CD14-positive monocyte (primary cell): ENCODE measurements around the gene OR52A5. TPM values are rescaled to one million over a fixed set of nuclear protein-coding genes. Genes with fewer than 3 reads are reported as not detected.

ENCODE experiments used
- DNase-seq, 3 donors: peaks; one replicate each; pipeline ENCODE4 v3.0.0-alpha.2; 2011 to 2022
- H2AFZ ChIP-seq: 2 replicates; pipeline ENCODE4 v1.6.0; 2012; ENCODE audit warnings: mild to moderate bottlenecking, low read depth, low read length, inconsistent platforms; ENCODE audit not compliant: insufficient read depth, poor library complexity, severe bottlenecking
- H3K27ac ChIP-seq, 2 donors: 1 replicate in 1 of 2; 2 replicates in 1 of 2; pipeline ENCODE4 v1.5.1; 2012 to 2013; ENCODE audit warnings: low read length in 2 of 2, control low read depth in 1 of 2, inconsistent platforms in 1 of 2, low read depth in 1 of 2, mild to moderate bottlenecking in 1 of 2
- H3K27me3 ChIP-seq, 2 donors: one replicate each; pipeline versions ENCODE4 v1.6.0 to v1.6.1; 2011 to 2013; ENCODE audit warnings: low read length in 2 of 2; ENCODE audit not compliant: control insufficient read depth in 2 of 2, insufficient read depth in 2 of 2
- H3K36me3 ChIP-seq, 2 donors: replicated peaks in 1 of 2; 1 replicate in 1 of 2; 2 replicates in 1 of 2; pipeline versions ENCODE4 v1.5.1 to v1.6.1; 2012 to 2013; ENCODE audit warnings: low read length in 2 of 2, control low read depth in 1 of 2, inconsistent platforms in 1 of 2, mild to moderate bottlenecking in 1 of 2; ENCODE audit not compliant: insufficient read depth in 2 of 2, control insufficient read depth in 1 of 2
- H3K4me1 ChIP-seq, 2 donors: 1 replicate in 1 of 2; 2 replicates in 1 of 2; pipeline versions ENCODE4 v1.5.1 to v1.6.1; 2012 to 2013; ENCODE audit warnings: low read length in 2 of 2, control low read depth in 1 of 2, inconsistent platforms in 1 of 2, mild to moderate bottlenecking in 1 of 2, moderate library complexity in 1 of 2; ENCODE audit not compliant: insufficient read depth in 2 of 2, control insufficient read depth in 1 of 2
- H3K4me2 ChIP-seq: replicated peaks from 2 replicates; pipeline ENCODE3; 2012; ENCODE audit warnings: low read length, moderate library complexity, mild to moderate bottlenecking; ENCODE audit not compliant: poor library complexity, severe bottlenecking; ENCODE audit errors: extremely low read depth
- H3K4me3 ChIP-seq, 3 experiments: fragments of 200-600 bp in 1 of 3; sonication (generic) in 1 of 3; replicated peaks in 1 of 3; 1 replicate in 2 of 3; 2 replicates in 1 of 3; pipeline ENCODE4 v1.5.1; 2011 to 2013; ENCODE audit warnings: low read length in 3 of 3, mild to moderate bottlenecking in 3 of 3, control low read depth in 2 of 3, low read depth in 2 of 3, inconsistent platforms in 1 of 3, moderate library complexity in 1 of 3
- H3K79me2 ChIP-seq: 2 replicates; pipeline ENCODE4 v1.6.0; 2012; ENCODE audit warnings: mild to moderate bottlenecking, control low read depth, inconsistent platforms, low read length, moderate library complexity; ENCODE audit not compliant: insufficient read depth
- H3K9ac ChIP-seq: 2 replicates; pipeline ENCODE4 v1.6.0; 2017; ENCODE audit warnings: low read length, mild to moderate bottlenecking; ENCODE audit not compliant: insufficient read depth, poor library complexity, severe bottlenecking
- H3K9me3 ChIP-seq, 2 donors: replicated peaks in 1 of 2; 1 replicate in 1 of 2; 2 replicates in 1 of 2; pipeline versions ENCODE4 v1.5.1 to v1.6.1; 2012 to 2013; ENCODE audit warnings: low read length in 2 of 2, control low read depth in 1 of 2; ENCODE audit not compliant: control insufficient read depth in 1 of 2, insufficient read depth in 1 of 2
- H4K20me1 ChIP-seq: 2 replicates; pipeline ENCODE4 v1.6.0; 2012; ENCODE audit warnings: mild to moderate bottlenecking, low read length, control low read depth, moderate library complexity; ENCODE audit not compliant: insufficient read depth
- H3K27ac Mint-ChIP-seq, 7 donors: one replicate each; pipeline ENCODE4 v1.8.0; 2020; ENCODE audit warnings: mild to moderate bottlenecking in 7 of 7, mixed read lengths in 7 of 7, moderate library complexity in 6 of 7, inconsistent platforms in 2 of 7
- H3K27me3 Mint-ChIP-seq, 3 donors: one replicate each; pipeline ENCODE4 v1.8.0; 2021 to 2022; ENCODE audit warnings: low read depth in 3 of 3, mild to moderate bottlenecking in 3 of 3, mixed read lengths in 3 of 3, moderate library complexity in 3 of 3, inconsistent platforms in 1 of 3
- H3K36me3 Mint-ChIP-seq, 2 donors: one replicate each; pipeline ENCODE4 v1.8.0; 2020; ENCODE audit warnings: mixed read lengths in 2 of 2, inconsistent platforms in 1 of 2, mild to moderate bottlenecking in 1 of 2
- H3K4me1 Mint-ChIP-seq: one replicate; pipeline ENCODE4 v1.8.0; 2020; ENCODE audit warnings: mild to moderate bottlenecking, mixed read lengths
- H3K4me3 Mint-ChIP-seq, 2 donors: one replicate each; pipeline ENCODE4 v1.8.0; 2020; ENCODE audit warnings: mild to moderate bottlenecking in 2 of 2, mixed read lengths in 2 of 2, moderate library complexity in 1 of 2
- H3K9me3 Mint-ChIP-seq, 7 donors: one replicate each; pipeline ENCODE4 v1.8.0; 2020 to 2022; ENCODE audit warnings: mixed read lengths in 7 of 7, mild to moderate bottlenecking in 6 of 7, moderate library complexity in 6 of 7, inconsistent platforms in 2 of 7
- CTCF ChIP-seq: fragments of 200-600 bp; IDR thresholded peaks from one replicate; pipeline ENCODE4 v1.8.0; 2022; ENCODE audit warnings: antibody characterized with exemption, mild to moderate bottlenecking
- WGBS: methylation state at CpG from one replicate; pipeline ENCODE4 v1.1.5; 2013; ENCODE audit warnings: missing lambda C conversion rate; ENCODE audit not compliant: insufficient coverage; 5-methylcytosine and 5-hydroxymethylcytosine counted together
- intact Hi-C, 2 donors: fragments of 100-400 bp; cut with micrococcal nuclease; formaldehyde crosslinking; loops; one replicate each; pipeline versions ENCODE4 v1.15.0 to v1.15.1; 2023
- polyA plus RNA-seq, 3 donors: library from polyadenylated mRNA; depleted of rRNA in 1 of 3; unstranded in 2 of 3; stranded (reverse) in 1 of 3; fragments of 300-500 nt in 2 of 3; fragments of >200 nt in 1 of 3; fragmentation: Illumina TruSeq in 2 of 3; gene quantifications; 1 replicate in 2 of 3; 2 replicates in 1 of 3; pipeline ENCODE4 v1.2.3, GENCODE V29; 2012 to 2021

OR52A5 gene
- polyA plus RNA-seq, 3 donors, result not detected

- no peaks in the 10 kb centered on the region for H3K4me1 ChIP-seq
- no peak overlapping the region for H2AFZ ChIP-seq
- H4K20me1 ChIP-seq, result no peaks in the 10 kb centered on the region
- H3K27ac Mint-ChIP-seq, result no peak overlapping the region
- no peaks in the 10 kb centered on the region for H3K4me1 Mint-ChIP-seq
- no peaks in the 10 kb centered on the region for H3K9me3 ChIP-seq
- no peaks in the 10 kb centered on the region for H3K36me3 Mint-ChIP-seq
- DNase-seq, result no peak
- no peaks in the 10 kb centered on the region for H3K36me3 ChIP-seq
- peaks cover 0 to 2% (median 0%) of the 10 kb centered on the region in 7 donors for H3K9me3 Mint-ChIP-seq
- TF ChIP-seq CTCF, result no peak
- H3K27me3 ChIP-seq, result no peaks in the 10 kb centered on the region
- H3K4me3 Mint-ChIP-seq, result no peak overlapping the region
- H3K4me2 ChIP-seq, result no peak overlapping the region
- peaks cover 0 to 3% (median 0%) of the 10 kb centered on the region in 3 donors for H3K27me3 Mint-ChIP-seq
- H3K79me2 ChIP-seq, result no peaks in the 10 kb centered on the region
- no peak overlapping the region for H3K9ac ChIP-seq
- H3K4me3 ChIP-seq, result no peak overlapping the region
- intact Hi-C loops, result no loop called here
- H3K27ac ChIP-seq, result no peak overlapping the region
Observed at GRCh38 chr11:5083602-5084001, 54.6 kb downstream of the OR52A5 start.

GRCh38 chr11:5081405-5081804, 56.8 kb downstream of the OR52A5 start:
- Histone ChIP-seq H3K79me2 (no peaks in the 10 kb centered on the region), H3K4me2 (no peak overlapping the region), H3K27ac (no peak overlapping the region), H3K9ac (no peak overlapping the region), H3K36me3 (no peaks in the 10 kb centered on the region), H3K9me3 (no peaks in the 10 kb centered on the region), H3K4me1 (no peaks in the 10 kb centered on the region), H3K27me3 (no peaks in the 10 kb centered on the region), H4K20me1 (no peaks in the 10 kb centered on the region), H2AFZ (no peak overlapping the region), H3K4me3 (no peak overlapping the region)
- intact Hi-C loops, result no loop called here
- TF ChIP-seq CTCF, result no peak
- Mint-ChIP-seq H3K36me3 (no peaks in the 10 kb centered on the region), H3K27me3 (no peaks in the 10 kb centered on the region), H3K27ac (no peak overlapping the region), H3K4me1 (no peaks in the 10 kb centered on the region), H3K9me3 (peaks cover 0 to 2% (median 0%) of the 10 kb centered on the region in 7 donors), H3K4me3 (no peak overlapping the region)
- no CpG with 5 or more reads among the region's 2 CpGs for WGBS
- no peak for DNase-seq

Other genes starting within 250 kb of the OR52A5 start
- gene OR51A7, start 234.6 kb downstream of the OR52A5 start, polyA plus RNA-seq, result not detected
- gene OR51G2, start 219.0 kb downstream of the OR52A5 start, polyA plus RNA-seq, result not detected
- gene OR51G1, start 214.0 kb downstream of the OR52A5 start, polyA plus RNA-seq, result not detected
- not detected for gene OR51A4, start 190.8 kb downstream of the OR52A5 start, polyA plus RNA-seq
- gene OR51A2, start 182.6 kb downstream of the OR52A5 start, polyA plus RNA-seq, result not detected
- not detected for gene OR51L1, start 143.5 kb downstream of the OR52A5 start, polyA plus RNA-seq
- not detected for gene OR52J3, start 91.8 kb downstream of the OR52A5 start, polyA plus RNA-seq
- gene OR52E2, start 78.7 kb downstream of the OR52A5 start, polyA plus RNA-seq, result not detected
- not detected for gene OR52E1, start 68.8 kb downstream of the OR52A5 start, polyA plus RNA-seq
- gene OR52A1, start 16.4 kb upstream of the OR52A5 start, polyA plus RNA-seq, result not detected
- gene OR51V1, start 62.3 kb upstream of the OR52A5 start, polyA plus RNA-seq, result not detected
- gene HBB, start 88.7 kb upstream of the OR52A5 start, polyA plus RNA-seq, result 100 to 1,000 TPM in 2 of 3 donors, 1 to 10 TPM in 1; 3.0 to 298 (median 278) TPM
- gene HBD, start 96.1 kb upstream of the OR52A5 start, polyA plus RNA-seq, result not detected
- gene HBG1, start 111.5 kb upstream of the OR52A5 start, polyA plus RNA-seq, result not detected
- gene HBG2, start 116.4 kb upstream of the OR52A5 start, polyA plus RNA-seq, result 1 to 10 TPM in 1 of 3 donors, not detected in 2; 5.1 TPM
- not detected for gene HBE1, start 131.6 kb upstream of the OR52A5 start, polyA plus RNA-seq
- not detected for gene OR51B4, start 163.6 kb upstream of the OR52A5 start, polyA plus RNA-seq
- not detected for gene OR51B2, start 185.9 kb upstream of the OR52A5 start, polyA plus RNA-seq
- not detected for gene OR51B5, start 205.2 kb upstream of the OR52A5 start, polyA plus RNA-seq
- not detected for gene OR51B6, start 213.2 kb upstream of the OR52A5 start, polyA plus RNA-seq
- gene OR51M1, start 245.5 kb upstream of the OR52A5 start, polyA plus RNA-seq, result not detected